GM12892 (cell line): ENCODE data around the gene UCP2.

ENCODE experiments used
- POLR2AphosphoS5 ChIP-seq: IDR thresholded peaks from 2 replicates; pipeline ENCODE4 v1.6.1; 2011; ENCODE audit warnings: low read depth, low read length, control low read depth
- TAF1 ChIP-seq: IDR thresholded peaks from 2 replicates; pipeline ENCODE4 v1.6.1; 2011; ENCODE audit warnings: low read depth, mild to moderate bottlenecking, control low read depth, low read length, borderline replicate concordance

GRCh38 chr11:73961321-73961720, 21.3 kb downstream of the UCP2 start:
- no peak for TF ChIP-seq POLR2AphosphoS5
- TF ChIP-seq TAF1 = no peak
